Osteoblast (primary cell): ENCODE results near the gene BCL2L1. TPM values are rescaled to one million over a fixed set of nuclear protein-coding genes. Genes with fewer than 3 reads are reported as not detected.

Experiments used
- DNase-seq: peaks from one replicate; pipeline ENCODE4 v3.0.0; 2011; ENCODE audit warnings: low spot score, mixed read lengths; ENCODE audit not compliant: insufficient read length; ENCODE audit errors: missing footprints
- H2AFZ ChIP-seq: 2 replicates; pipeline ENCODE4 v1.6.0; 2011; ENCODE audit warnings: mild to moderate bottlenecking, low read length
- H3K27ac ChIP-seq: 2 replicates; pipeline ENCODE4 v1.5.1; 2011; ENCODE audit warnings: mild to moderate bottlenecking, low read depth, low read length, moderate library complexity
- H3K27me3 ChIP-seq: 2 replicates; pipeline ENCODE4 v1.6.0; 2012; ENCODE audit warnings: mild to moderate bottlenecking, control low read depth, inconsistent platforms, low read length, moderate library complexity; ENCODE audit not compliant: insufficient read depth
- H3K36me3 ChIP-seq: 2 replicates; pipeline ENCODE4 v1.5.1; 2011; ENCODE audit warnings: mild to moderate bottlenecking, low read length, control low read depth, moderate library complexity; ENCODE audit not compliant: insufficient read depth
- H3K4me1 ChIP-seq: 2 replicates; pipeline ENCODE4 v1.5.1; 2011; ENCODE audit warnings: mild to moderate bottlenecking, low read length, control low read depth, moderate library complexity; ENCODE audit not compliant: insufficient read depth
- H3K4me2 ChIP-seq: 2 replicates; pipeline ENCODE4 v1.6.0; 2011; ENCODE audit warnings: mild to moderate bottlenecking, low read length; ENCODE audit not compliant: insufficient read depth
- H3K4me3 ChIP-seq: fragments of 200-600 bp; sonication (generic); 3 replicates; pipeline ENCODE4 v1.5.1; 2012; ENCODE audit warnings: mild to moderate bottlenecking, low read length, inconsistent platforms; ENCODE audit not compliant: insufficient read depth
- H3K79me2 ChIP-seq: 2 replicates; pipeline ENCODE4 v1.6.0; 2012; ENCODE audit warnings: mild to moderate bottlenecking, low read length, control low read depth, inconsistent platforms; ENCODE audit not compliant: insufficient read depth
- H3K9me3 ChIP-seq: 2 replicates; pipeline ENCODE4 v1.5.1; 2011; ENCODE audit warnings: low read depth, low read length, control low read depth
- H4K20me1 ChIP-seq: 2 replicates; pipeline ENCODE4 v1.6.0; 2012; ENCODE audit warnings: mild to moderate bottlenecking, low read length, control low read depth; ENCODE audit not compliant: insufficient read depth
- CTCF ChIP-seq: IDR thresholded peaks from 2 replicates; pipeline ENCODE4 v1.5.1; 2011; ENCODE audit warnings: mild to moderate bottlenecking, low read depth, low read length, moderate library complexity; ENCODE audit errors: extremely low read depth
- total RNA-seq: library from RNA; depleted of rRNA; stranded (reverse); fragments of >200 nt; gene quantifications from 2 replicates; pipeline ENCODE4 v1.2.3, GENCODE V29; 2012

The BCL2L1 gene
- total RNA-seq, 1 donor = 127 TPM

- Histone ChIP-seq H3K4me2 (peak overlapping the region; percentile 88), H3K4me1 (peaks cover 11% of the 10 kb centered on the region), H3K79me2 (peaks cover 38% of the 10 kb centered on the region), H4K20me1 (peaks cover 16% of the 10 kb centered on the region), H3K9me3 (no peaks in the 10 kb centered on the region), H3K27ac (peak overlapping the region; percentile 68), H3K4me3 (peak overlapping the region; percentile 66), H3K36me3 (peaks cover 30% of the 10 kb centered on the region), H3K27me3 (no peaks in the 10 kb centered on the region), H2AFZ (no peak overlapping the region)
- no peak for DNase-seq
- TF ChIP-seq CTCF = no peak
These were observed 60.3 kb downstream of the BCL2L1 start for GRCh38 chr20:31662372-31662854.

- peaks cover 28% of the 10 kb centered on the region for H3K36me3 ChIP-seq
- peaks cover 34% of the 10 kb centered on the region for H3K79me2 ChIP-seq
- H3K4me1 ChIP-seq = peaks cover 11% of the 10 kb centered on the region
- peak overlapping the region; percentile 68 for H3K27ac ChIP-seq
- TF ChIP-seq CTCF = peak; percentile 55
- H3K4me2 ChIP-seq = peak overlapping the region; percentile 88
- H2AFZ ChIP-seq = peak overlapping the region; percentile 62
- no peaks in the 10 kb centered on the region for H3K27me3 ChIP-seq
- no peaks in the 10 kb centered on the region for H3K9me3 ChIP-seq
- H4K20me1 ChIP-seq = peaks cover 16% of the 10 kb centered on the region
- peak; percentile 95 for DNase-seq
- H3K4me3 ChIP-seq = peak overlapping the region; percentile 66
These were observed 60.9 kb downstream of the BCL2L1 start for GRCh38 chr20:31661625-31662371.

GRCh38 chr20:31654534-31654933 lies 68.1 kb downstream of the BCL2L1 start:
- DNase-seq = no peak
- Histone ChIP-seq H4K20me1 (no peaks in the 10 kb centered on the region), H3K4me1 (peaks cover 16% of the 10 kb centered on the region), H3K36me3 (no peaks in the 10 kb centered on the region), H3K4me2 (no peak overlapping the region), H3K4me3 (no peak overlapping the region), H3K79me2 (no peaks in the 10 kb centered on the region), H3K9me3 (no peaks in the 10 kb centered on the region), H3K27me3 (no peaks in the 10 kb centered on the region), H2AFZ (no peak overlapping the region), H3K27ac (no peak overlapping the region)
- no peak for TF ChIP-seq CTCF

- no peaks in the 10 kb centered on the region for H3K9me3 ChIP-seq
- no peak overlapping the region for H3K4me3 ChIP-seq
- no peaks in the 10 kb centered on the region for H4K20me1 ChIP-seq
- H3K4me1 ChIP-seq = peaks cover 16% of the 10 kb centered on the region
- no peaks in the 10 kb centered on the region for H3K36me3 ChIP-seq
- no peaks in the 10 kb centered on the region for H3K27me3 ChIP-seq
- H3K4me2 ChIP-seq = no peak overlapping the region
- no peak overlapping the region for H2AFZ ChIP-seq
- no peak for TF ChIP-seq CTCF
- no peaks in the 10 kb centered on the region for H3K79me2 ChIP-seq
- DNase-seq = no peak
- no peak overlapping the region for H3K27ac ChIP-seq
These were observed 69.1 kb downstream of the BCL2L1 start for GRCh38 chr20:31653561-31653960.
